PC-3 (cell line): ENCODE data around the gene GRIN2A. TPM values are rescaled to one million over a fixed set of nuclear protein-coding genes. Genes with fewer than 3 reads are reported as not detected.

Source experiments
- ATAC-seq: fragments of 200-7000 bp; cut with Tn5 transposase; 2 replicates; pipeline ENCODE4 v1.9.1; 2020; ENCODE audit warnings: mild to moderate bottlenecking, moderate library complexity
- BruUV-seq: library from RNA; stranded (reverse); fragments of 400-500 nt; replicated peaks from 2 replicates; lab custom pipeline; 2021; lab: Mats Ljungman, UMichigan
- CTCF ChIA-PET: fragments of 300-600 bp; sonication (Branson Sonifier 250); formaldehyde crosslinking; loops from one replicate; lab custom pipeline; 2022; ENCODE audit warnings: antibody characterized with exemption; lab: Charles Lee
- POLR2A ChIA-PET: fragments of 300-600 bp; sonication (Branson Sonifier 250); formaldehyde crosslinking; loops from one replicate; lab custom pipeline; 2022; ENCODE audit warnings: antibody characterized with exemption; ENCODE audit not compliant: unreplicated experiment; lab: Charles Lee
- DNase-seq: peaks from one replicate; pipeline ENCODE4 v3.0.0-alpha.2; 2015
- H2AFZ ChIP-seq: fragments of 300-600 bp; sonication (generic); 2 replicates; pipeline ENCODE4 v1.6.0; 2016; ENCODE audit warnings: antibody characterized with exemption, low read length
- H3F3A ChIP-seq: fragments of 300-600 bp; sonication (generic); one replicate; pipeline ENCODE4 v1.6.0; 2017; ENCODE audit warnings: antibody characterized with exemption, low read length, control low read depth, mild to moderate bottlenecking; ENCODE audit not compliant: unreplicated experiment
- H3K27ac ChIP-seq: fragments of 300-600 bp; sonication (generic); 2 replicates; pipeline ENCODE4 v1.5.1; 2016; ENCODE audit warnings: mild to moderate bottlenecking, low read length
- H3K27me3 ChIP-seq: fragments of 300-600 bp; sonication (generic); 2 replicates; pipeline ENCODE4 v1.6.1; 2016; ENCODE audit warnings: low read length, mixed read lengths
- H3K36me3 ChIP-seq: fragments of 300-600 bp; sonication (generic); 2 replicates; pipeline ENCODE4 v1.6.1; 2016; ENCODE audit warnings: low read depth, mixed run types, low read length, mixed read lengths
- H3K4me1 ChIP-seq: fragments of 300-600 bp; sonication (generic); 2 replicates; pipeline ENCODE4 v1.5.1; 2016; ENCODE audit warnings: low read length; ENCODE audit not compliant: insufficient read depth
- H3K4me2 ChIP-seq: fragments of 300-600 bp; sonication (generic); 2 replicates; pipeline ENCODE4 v1.6.0; 2016; ENCODE audit warnings: low read length
- H3K4me3 ChIP-seq: fragments of 300-600 bp; sonication (generic); 2 replicates; pipeline ENCODE4 v1.5.1; 2016; ENCODE audit warnings: mild to moderate bottlenecking, low read length, mixed read lengths
- H3K79me2 ChIP-seq: fragments of 300-600 bp; sonication (generic); 2 replicates; pipeline ENCODE4 v1.6.1; 2017; ENCODE audit warnings: low read length, mixed read lengths
- H3K9ac ChIP-seq: fragments of 300-600 bp; sonication (generic); 2 replicates; pipeline ENCODE4 v1.6.0; 2016; ENCODE audit warnings: mild to moderate bottlenecking, low read length
- H3K9me2 ChIP-seq: fragments of 300-600 bp; sonication (generic); replicated peaks from 2 replicates; pipeline ENCODE4 v1.6.1; 2016; ENCODE audit warnings: mixed run types, low read length, mixed read lengths
- H3K9me3 ChIP-seq: fragments of 300-600 bp; sonication (generic); 2 replicates; pipeline ENCODE4 v1.6.1; 2016; ENCODE audit warnings: low read length, mixed read lengths
- H4K20me1 ChIP-seq: fragments of 300-600 bp; sonication (generic); 2 replicates; pipeline ENCODE4 v1.6.1; 2016; ENCODE audit warnings: low read length, mixed read lengths
- CTCF ChIP-seq: fragments of 300-600 bp; sonication (generic); conservative IDR thresholded peaks from 2 replicates; pipeline ENCODE4 v1.5.1; 2017; ENCODE audit warnings: antibody characterized with exemption, low read depth, mild to moderate bottlenecking, low read length
- EZH2 ChIP-seq: fragments of 300-600 bp; sonication (generic); IDR thresholded peaks from one replicate; pipeline ENCODE4 v1.6.1; 2017; ENCODE audit warnings: antibody characterized with exemption, mild to moderate bottlenecking, low read length; ENCODE audit not compliant: unreplicated experiment
- EZH2phosphoT487 ChIP-seq: fragments of 300-600 bp; sonication (generic); IDR thresholded peaks from 2 replicates; pipeline ENCODE4 v1.6.1; 2018; ENCODE audit warnings: mild to moderate bottlenecking, antibody characterized with exemption, low read length, borderline replicate concordance
- intact Hi-C: fragments of 100-400 bp; cut with micrococcal nuclease; formaldehyde crosslinking; loops from 2 replicates; pipeline ENCODE4 v1.9.0; 2023
- total RNA-seq: library from RNA; depleted of rRNA; stranded (reverse); fragments of >200 nt; gene quantifications from 2 replicates; pipeline ENCODE4 v1.2.3, GENCODE V29; 2014

GRIN2A gene
- total RNA-seq, 1 experiment from 2014 or later: 0.04 TPM

GRCh38 chr16:9802160-9802559 lies 380.1 kb downstream of the GRIN2A start:
- no peaks in the 10 kb centered on the region for H4K20me1 ChIP-seq
- H3K4me2 ChIP-seq: no peak overlapping the region
- intact Hi-C loops: no loop called here
- no peak overlapping the region for H2AFZ ChIP-seq
- ATAC-seq (no peak), DNase-seq (no peak)
- ChIA-PET CTCF (no interaction called here), POLR2A (no interaction called here)
- H3K9ac ChIP-seq: no peak overlapping the region
- peaks cover 9% of the 10 kb centered on the region; the same call in 1 of the 2 replicates for H3K27me3 ChIP-seq
- H3K79me2 ChIP-seq: no peaks in the 10 kb centered on the region
- H3K9me2 ChIP-seq: no peaks in the 10 kb centered on the region
- no peak overlapping the region for H3K4me3 ChIP-seq
- BruUV-seq: no TSS peak
- no peak overlapping the region for H3K27ac ChIP-seq
- no peaks in the 10 kb centered on the region for H3K9me3 ChIP-seq
- H3K36me3 ChIP-seq: no peaks in the 10 kb centered on the region
- TF ChIP-seq CTCF (no peak), EZH2 (no peak), EZH2phosphoT487 (no peak)
- H3F3A ChIP-seq: no peaks in the 10 kb centered on the region
- H3K4me1 ChIP-seq: 0 out of 2 replicates have a peak, but pooled peaks cover 5% of the 10 kb centered on the region

GRCh38 chr16:9801651-9802050 lies 380.6 kb downstream of the GRIN2A start:
- no peaks in the 10 kb centered on the region for H4K20me1 ChIP-seq
- no peak overlapping the region for H3K27ac ChIP-seq
- H3K4me2 ChIP-seq: no peak overlapping the region
- ATAC-seq (no peak), DNase-seq (no peak)
- intact Hi-C loops: no loop called here
- peaks cover 9% of the 10 kb centered on the region; the same call in 1 of the 2 replicates for H3K27me3 ChIP-seq
- H3K4me1 ChIP-seq: peaks cover 10% of the 10 kb centered on the region; the same call in 1 of the 2 replicates
- no peak overlapping the region for H2AFZ ChIP-seq
- no peaks in the 10 kb centered on the region for H3K9me2 ChIP-seq
- H3K9ac ChIP-seq: no peak overlapping the region
- H3K79me2 ChIP-seq: no peaks in the 10 kb centered on the region
- no peaks in the 10 kb centered on the region for H3K36me3 ChIP-seq
- H3K9me3 ChIP-seq: no peaks in the 10 kb centered on the region
- H3K4me3 ChIP-seq: no peak overlapping the region
- TF ChIP-seq EZH2: no peak
- no peak for TF ChIP-seq EZH2phosphoT487
- no peak for TF ChIP-seq CTCF
- no TSS peak for BruUV-seq
- ChIA-PET CTCF (no interaction called here), POLR2A (no interaction called here)
- no peaks in the 10 kb centered on the region for H3F3A ChIP-seq

GRCh38 chr16:9800186-9800738 lies 382.0 kb downstream of the GRIN2A start:
- Histone ChIP-seq H3K9me3 (no peaks in the 10 kb centered on the region), H3F3A (no peaks in the 10 kb centered on the region), H3K4me3 (no peak overlapping the region), H2AFZ (no peak overlapping the region), H3K36me3 (no peaks in the 10 kb centered on the region), H3K9ac (no peak overlapping the region), H3K79me2 (no peaks in the 10 kb centered on the region), H4K20me1 (no peaks in the 10 kb centered on the region), H3K9me2 (no peaks in the 10 kb centered on the region), H3K4me2 (no peak overlapping the region), H3K27me3 (peaks cover 9% of the 10 kb centered on the region; the same call in 1 of the 2 replicates), H3K4me1 (peaks cover 11% of the 10 kb centered on the region; the same call in 1 of the 2 replicates), H3K27ac (no peak overlapping the region)
- CTCF ChIA-PET: no interaction called here
- no TSS peak for BruUV-seq
- DNase-seq (peak; percentile 7), ATAC-seq (no peak)
- TF ChIP-seq EZH2phosphoT487 (no peak), CTCF (no peak), EZH2 (no peak)
- POLR2A ChIA-PET: no interaction called here
- intact Hi-C loops: no loop called here
